ENCODE data around the gene LRRIQ1.
"Not testable (repeated sequence)": the region's sequence is repeated elsewhere in the genome, so short reads cannot be mapped to it uniquely, and the experiment has no call there.

LRRIQ1 gene

GRCh38 chr12:85002778-85003296 lies 33.3 kb upstream of the LRRIQ1 start:
- no peak overlapping the region for H3K4me3 ChIP-seq (ENCODE audit: low read depth, low read length)
- no peak for DNase-seq (ENCODE audit: low read depth)
- TF ChIP-seq, protein P1, sequence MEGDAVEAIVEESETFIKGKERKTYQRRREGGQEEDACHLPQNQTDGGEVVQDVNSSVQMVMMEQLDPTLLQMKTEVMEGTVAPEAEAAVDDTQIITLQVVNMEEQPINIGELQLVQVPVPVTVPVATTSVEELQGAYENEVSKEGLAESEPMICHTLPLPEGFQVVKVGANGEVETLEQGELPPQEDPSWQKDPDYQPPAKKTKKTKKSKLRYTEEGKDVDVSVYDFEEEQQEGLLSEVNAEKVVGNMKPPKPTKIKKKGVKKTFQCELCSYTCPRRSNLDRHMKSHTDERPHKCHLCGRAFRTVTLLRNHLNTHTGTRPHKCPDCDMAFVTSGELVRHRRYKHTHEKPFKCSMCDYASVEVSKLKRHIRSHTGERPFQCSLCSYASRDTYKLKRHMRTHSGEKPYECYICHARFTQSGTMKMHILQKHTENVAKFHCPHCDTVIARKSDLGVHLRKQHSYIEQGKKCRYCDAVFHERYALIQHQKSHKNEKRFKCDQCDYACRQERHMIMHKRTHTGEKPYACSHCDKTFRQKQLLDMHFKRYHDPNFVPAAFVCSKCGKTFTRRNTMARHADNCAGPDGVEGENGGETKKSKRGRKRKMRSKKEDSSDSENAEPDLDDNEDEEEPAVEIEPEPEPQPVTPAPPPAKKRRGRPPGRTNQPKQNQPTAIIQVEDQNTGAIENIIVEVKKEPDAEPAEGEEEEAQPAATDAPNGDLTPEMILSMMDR (IDR thresholded peaks at IDR 0.05; ENCODE audit: insufficient read depth, low read depth, low read length, missing control alignments), result no peak

- TF ChIP-seq, protein P1 (IDR thresholded peaks at IDR 0.05; ENCODE audit: insufficient read depth, low read depth, low read length, missing control alignments), result no peak
- no peak for DNase-seq (ENCODE audit: low read depth)
- no peak overlapping the region for H3K4me3 ChIP-seq (ENCODE audit: low read depth, low read length)
Observed at GRCh38 chr12:85004204-85004603, 31.9 kb upstream of the LRRIQ1 start.

DNA sequence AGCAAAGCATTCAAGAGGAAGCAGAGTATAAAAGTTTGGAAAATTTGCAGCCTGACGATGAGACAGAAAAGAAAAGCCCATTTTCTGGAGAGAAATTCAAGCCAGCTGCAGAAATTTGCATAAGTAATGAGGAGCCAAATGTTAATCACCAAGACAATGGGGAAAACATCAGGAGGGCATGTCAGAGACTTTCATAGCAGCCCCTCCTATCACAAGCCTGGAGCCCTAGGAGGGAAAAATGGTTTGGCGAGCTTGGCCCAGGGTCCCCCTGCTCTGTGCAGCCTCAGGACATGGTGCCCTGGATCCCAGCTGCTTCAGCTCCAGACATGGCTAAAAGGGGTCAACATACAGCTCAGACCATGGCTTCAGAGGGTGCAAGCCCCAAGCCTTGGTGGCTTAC lies 31.1 kb upstream of the LRRIQ1 start:
- H3K4me3 ChIP-seq (ENCODE audit: low read depth, low read length); DNase-seq (ENCODE audit: low read depth): not testable (repeated sequence)

- TF ChIP-seq, protein P1 (IDR thresholded peaks at IDR 0.05; ENCODE audit: insufficient read depth, low read depth, low read length, missing control alignments), result no peak
- DNase-seq (ENCODE audit: low read depth), result no peak
- H3K4me3 ChIP-seq (ENCODE audit: low read depth, low read length), result no peak overlapping the region
Observed at GRCh38 chr12:85005615-85006014, 30.5 kb upstream of the LRRIQ1 start.

- TF ChIP-seq, protein P1 (IDR thresholded peaks at IDR 0.05; ENCODE audit: insufficient read depth, low read depth, low read length, missing control alignments), result no peak
- no peak overlapping the region for H3K4me3 ChIP-seq (ENCODE audit: low read depth, low read length)
- no peak for DNase-seq (ENCODE audit: low read depth)
Observed at GRCh38 chr12:85006206-85006605, 29.9 kb upstream of the LRRIQ1 start.

DNA sequence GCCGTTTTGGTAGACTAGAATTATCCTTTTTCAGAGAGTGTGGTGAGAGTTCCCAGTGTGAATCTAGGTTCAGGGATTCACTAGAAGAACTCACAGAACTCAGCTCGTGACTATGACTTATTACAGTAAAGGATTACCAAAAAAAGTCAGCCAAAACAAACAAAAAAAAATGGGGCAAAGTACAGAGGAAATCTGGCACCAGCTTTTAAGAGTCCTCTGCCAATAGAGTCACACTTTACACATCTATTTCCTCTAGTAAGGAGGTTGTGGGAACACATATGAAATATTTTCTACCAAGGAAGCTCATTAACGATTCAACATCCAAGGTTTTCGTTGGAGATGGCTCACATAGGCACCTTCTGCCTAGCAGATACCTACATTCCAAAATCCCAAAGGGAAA lies 28.3 kb upstream of the LRRIQ1 start:
- no peak for DNase-seq (ENCODE audit: low read depth)
- TF ChIP-seq, protein P1 (IDR thresholded peaks at IDR 0.05; ENCODE audit: insufficient read depth, low read depth, low read length, missing control alignments), result no peak
- H3K4me3 ChIP-seq (ENCODE audit: low read depth, low read length), result no peak overlapping the region

DNA sequence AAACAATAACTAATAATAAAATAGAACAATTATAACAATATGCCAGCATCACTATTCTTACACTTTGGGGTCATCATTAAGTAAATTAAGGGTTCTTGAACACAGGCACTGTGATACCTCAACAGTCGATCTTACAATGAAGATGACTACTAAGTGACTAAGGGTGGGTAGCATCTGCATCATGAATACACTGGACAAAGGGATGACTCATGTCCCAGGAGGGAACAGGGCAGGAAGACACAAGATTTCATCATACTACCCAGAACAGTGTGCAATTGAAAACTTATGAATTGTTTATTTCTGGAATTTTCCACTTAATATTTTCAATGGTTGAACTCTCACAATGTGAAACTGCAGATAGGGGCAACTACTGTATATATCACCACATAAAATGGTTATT lies 19.7 kb upstream of the LRRIQ1 start:
- no peak overlapping the region for H3K4me3 ChIP-seq (ENCODE audit: low read depth, low read length)
- TF ChIP-seq, protein P1 (IDR thresholded peaks at IDR 0.05; ENCODE audit: insufficient read depth, low read depth, low read length, missing control alignments), result no peak
- DNase-seq (ENCODE audit: low read depth), result no peak

Data from GM12865 (cell line).